H1 (cell line): ENCODE data around the gene MED23. TPM values are rescaled to one million over a fixed set of nuclear protein-coding genes. Genes with fewer than 3 reads are reported as not detected.

Experiments
- CTCF ChIA-PET: fragments of 300-600 bp; sonication (Branson Sonifier 250); formaldehyde crosslinking; loops from one replicate; lab custom pipeline; 2021; ENCODE audit not compliant: partially characterized antibody; lab: Charles Lee
- POLR2A ChIA-PET: fragments of 300-600 bp; sonication (Branson Sonifier 250); formaldehyde crosslinking; loops from one replicate; lab custom pipeline; 2021; ENCODE audit warnings: inconsistent platforms; ENCODE audit not compliant: partially characterized antibody; lab: Charles Lee
- DNase-seq, 2 experiments: peaks; one replicate each; pipeline versions ENCODE4 v3.0.0 to v3.0.0-alpha.2; 2010 to 2022; ENCODE audit warnings: low spot score in 2 of 2, low read depth in 1 of 2, mixed read lengths in 1 of 2
- FAIRE-seq: peaks from 2 replicates; lab custom pipeline; 2011; peaks lifted over from hg19 to GRCh38; lab: Jason Lieb, UNC
- H2AFZ ChIP-seq: 2 replicates; pipeline ENCODE4 v1.8.1; 2012; ENCODE audit warnings: low read length, inconsistent platforms
- H2AK5ac ChIP-seq: 2 replicates; pipeline ENCODE4 v1.6.1; 2013; ENCODE audit warnings: low read depth, low read length
- H2BK120ac ChIP-seq: replicated peaks from 2 replicates; pipeline ENCODE3; 2013; ENCODE audit warnings: low read depth, low read length, inconsistent platforms
- H2BK12ac ChIP-seq: 2 replicates; pipeline ENCODE4 v1.6.1; 2013; ENCODE audit warnings: low read depth, low read length
- H2BK15ac ChIP-seq: 2 replicates; pipeline ENCODE4 v1.6.1; 2013; ENCODE audit warnings: low read length
- H2BK20ac ChIP-seq: 2 replicates; pipeline ENCODE4 v1.6.1; 2013; ENCODE audit warnings: low read length
- H2BK5ac ChIP-seq: 2 replicates; pipeline ENCODE4 v1.6.1; 2013; ENCODE audit warnings: low read depth, low read length
- H3K14ac ChIP-seq: 2 replicates; pipeline ENCODE4 v1.6.1; 2013; ENCODE audit warnings: inconsistent platforms; ENCODE audit not compliant: insufficient read length
- H3K18ac ChIP-seq: 2 replicates; pipeline ENCODE4 v1.6.1; 2013; ENCODE audit warnings: low read length; ENCODE audit errors: extremely low read depth
- H3K23ac ChIP-seq: 2 replicates; pipeline ENCODE4 v1.6.1; 2013; ENCODE audit warnings: inconsistent platforms; ENCODE audit not compliant: insufficient read length
- H3K23me2 ChIP-seq: 2 replicates; pipeline ENCODE4 v1.6.1; 2013; ENCODE audit warnings: low read depth, low read length
- H3K27ac ChIP-seq: 2 replicates; pipeline ENCODE4 v1.6.1; 2011; ENCODE audit warnings: low read depth, low read length, inconsistent platforms
- H3K27me3 ChIP-seq, 4 experiments: replicated peaks in 1 of 4; 1 replicate in 1 of 4; 2 replicates in 3 of 4; pipeline versions ENCODE4 v1.6.1 to v1.8.1; 2011 to 2013; ENCODE audit warnings: low read length in 3 of 4, mild to moderate bottlenecking in 3 of 4, inconsistent platforms in 2 of 4, mixed read lengths in 2 of 4, moderate library complexity in 1 of 4; ENCODE audit not compliant: control insufficient read depth in 3 of 4, insufficient read depth in 3 of 4; ENCODE audit errors: extremely low read depth in 1 of 4
- H3K36me3 ChIP-seq, 4 experiments: 2 replicates each; pipeline versions ENCODE4 v1.6.1 to v1.8.1; 2011 to 2013; ENCODE audit warnings: mild to moderate bottlenecking in 4 of 4, low read length in 3 of 4, moderate library complexity in 2 of 4, control low read depth in 1 of 4, inconsistent platforms in 1 of 4; ENCODE audit not compliant: insufficient read depth in 4 of 4, control insufficient read depth in 2 of 4
- H3K4ac ChIP-seq: replicated peaks from 2 replicates; pipeline ENCODE3; 2013; ENCODE audit warnings: low read length, low read depth, mixed read lengths, inconsistent platforms; ENCODE audit not compliant: insufficient read length
- H3K4me1 ChIP-seq, 4 experiments: replicated peaks in 1 of 4; 1 replicate in 1 of 4; 2 replicates in 3 of 4; pipeline versions ENCODE4 v1.6.1 to v1.8.1; 2011 to 2013; ENCODE audit warnings: low read length in 3 of 4, inconsistent platforms in 2 of 4, mixed read lengths in 1 of 4; ENCODE audit not compliant: insufficient read depth in 4 of 4, control insufficient read depth in 3 of 4
- H3K4me2 ChIP-seq, 2 experiments: 2 replicates each; pipeline versions ENCODE4 v1.6.1 to v1.8.1; 2011 to 2013; ENCODE audit warnings: low read depth in 2 of 2, low read length in 2 of 2, control low read depth in 1 of 2, inconsistent platforms in 1 of 2, mild to moderate bottlenecking in 1 of 2; ENCODE audit not compliant: insufficient read depth in 1 of 2
- H3K4me3 ChIP-seq, 4 experiments: fragments of 200-600, 300-600 bp in 1 of 4; sonication (generic), shearing (Covaris generic), sonication (Bioruptor Twin) in 1 of 4; 2 replicates each; pipeline versions ENCODE4 v1.5.1 to v1.8.1; 2011 to 2016; ENCODE audit warnings: low read length in 4 of 4, low read depth in 3 of 4, control low read depth in 2 of 4, inconsistent platforms in 2 of 4, mild to moderate bottlenecking in 2 of 4, mixed read lengths in 1 of 4, moderate library complexity in 1 of 4; ENCODE audit not compliant: insufficient read depth in 2 of 4; ENCODE audit errors: extremely low read depth in 1 of 4
- H3K56ac ChIP-seq: replicated peaks from 2 replicates; pipeline ENCODE3; 2013; ENCODE audit warnings: low read depth, mild to moderate bottlenecking, mixed read lengths, low read length, inconsistent platforms; ENCODE audit not compliant: insufficient read length
- H3K79me1 ChIP-seq: 2 replicates; pipeline ENCODE4 v1.6.1; 2013; ENCODE audit warnings: low read depth, low read length, control low read depth
- H3K79me2 ChIP-seq, 2 experiments: 2 replicates each; pipeline versions ENCODE4 v1.6.1 to v1.8.1; 2012 to 2013; ENCODE audit warnings: low read length in 2 of 2, mild to moderate bottlenecking in 2 of 2, inconsistent platforms in 1 of 2; ENCODE audit not compliant: insufficient read depth in 2 of 2, control insufficient read depth in 1 of 2
- H3K9ac ChIP-seq, 4 experiments: replicated peaks in 1 of 4; 1 replicate in 1 of 4; 2 replicates in 3 of 4; pipeline versions ENCODE4 v1.6.1 to v1.8.1; 2011 to 2013; ENCODE audit warnings: low read depth in 3 of 4, low read length in 3 of 4, control low read depth in 2 of 4, mild to moderate bottlenecking in 2 of 4, moderate library complexity in 2 of 4, inconsistent platforms in 1 of 4; ENCODE audit errors: extremely low read depth in 1 of 4
- H3K9me3 ChIP-seq, 2 experiments: 2 replicates each; pipeline versions ENCODE4 v1.6.1 to v1.8.1; 2012 to 2013; ENCODE audit warnings: mild to moderate bottlenecking in 2 of 2, moderate library complexity in 2 of 2, control low read depth in 1 of 2, inconsistent platforms in 1 of 2, low read depth in 1 of 2, low read length in 1 of 2, mixed read lengths in 1 of 2; ENCODE audit not compliant: insufficient read depth in 2 of 2
- H4K20me1 ChIP-seq, 2 experiments: replicated peaks in 1 of 2; 2 replicates each; pipeline versions ENCODE3 to v1.8.1; 2011 to 2013; ENCODE audit warnings: inconsistent platforms in 2 of 2, low read length in 2 of 2, mild to moderate bottlenecking in 1 of 2; ENCODE audit not compliant: insufficient read depth in 2 of 2, control insufficient read depth in 1 of 2
- H4K5ac ChIP-seq: 2 replicates; pipeline ENCODE4 v1.6.1; 2013; ENCODE audit warnings: low read length, low read depth, mixed read lengths, inconsistent platforms; ENCODE audit not compliant: insufficient read length
- H4K8ac ChIP-seq: 2 replicates; pipeline ENCODE4 v1.8.0; 2013; ENCODE audit warnings: mild to moderate bottlenecking, moderate library complexity, low read length, inconsistent platforms; ENCODE audit not compliant: insufficient read depth; ENCODE audit errors: extremely low read depth
- H4K91ac ChIP-seq: replicated peaks from 2 replicates; pipeline ENCODE3; 2013; ENCODE audit warnings: low read length, mixed read lengths, inconsistent platforms; ENCODE audit not compliant: insufficient read length
- ATF3 ChIP-seq: IDR thresholded peaks from 2 replicates; pipeline ENCODE4 v1.6.1; 2011; ENCODE audit warnings: low read depth, mild to moderate bottlenecking, low read length; ENCODE audit not compliant: insufficient read depth
- BACH1 ChIP-seq: IDR thresholded peaks from 2 replicates; pipeline ENCODE4 v1.6.1; 2012; ENCODE audit warnings: low read length, improper control_type of control experiment
- CEBPB ChIP-seq: IDR thresholded peaks from 2 replicates; pipeline ENCODE4 v1.6.1; 2012; ENCODE audit warnings: low read depth, low read length
- HDAC2 ChIP-seq, 2 experiments: fragments of 300-600 bp in 1 of 2; sonication (generic) in 1 of 2; IDR thresholded peaks; 2 replicates each; pipeline ENCODE4 v1.6.1; 2011 to 2012; ENCODE audit warnings: low read depth in 2 of 2, low read length in 2 of 2, mild to moderate bottlenecking in 2 of 2, moderate library complexity in 2 of 2, borderline replicate concordance in 1 of 2, inconsistent platforms in 1 of 2
- PHF8 ChIP-seq: fragments of 200-600 bp; sonication (generic); conservative IDR thresholded peaks from 2 replicates; pipeline ENCODE4 v1.7.1; 2012; ENCODE audit warnings: low read depth, mild to moderate bottlenecking, inconsistent platforms, low read length, moderate library complexity
- POLR2AphosphoS5 ChIP-seq: IDR thresholded peaks from 2 replicates; pipeline ENCODE4 v1.6.1; 2011; ENCODE audit warnings: low read depth, low read length
- POU5F1 ChIP-seq: IDR thresholded peaks from 2 replicates; pipeline ENCODE4 v1.6.1; 2011; ENCODE audit warnings: low read depth, mild to moderate bottlenecking, low read length, moderate library complexity
- YY1 ChIP-seq: IDR thresholded peaks from 2 replicates; pipeline ENCODE4 v1.6.1; 2011; ENCODE audit warnings: low read depth, mild to moderate bottlenecking, low read length
- WGBS, 2 experiments: shearing (Covaris generic) in 1 of 2; methylation state at CpG; one replicate each; pipeline versions ENCODE4 v1.1.6 to v1.1.7; 2013 to 2015; ENCODE audit warnings: low lambda C conversion rate in 2 of 2, mixed read lengths in 2 of 2, inconsistent platforms in 1 of 2, low coverage in 1 of 2, missing lambda C conversion rate in 1 of 2; ENCODE audit not compliant: insufficient replicate concordance in 2 of 2, insufficient coverage in 1 of 2, insufficient read length in 1 of 2; ENCODE audit errors: extremely low coverage in 1 of 2, missing lambda C conversion rate in 1 of 2; 5-methylcytosine and 5-hydroxymethylcytosine counted together
- polyA plus RNA-seq, 7 experiments: library from polyadenylated mRNA; depleted of rRNA in 3 of 7; stranded (reverse) in 5 of 7; unstranded in 2 of 7; fragments of >200 nt in 5 of 7; fragments of 200-250 nt in 2 of 7; gene quantifications; 1 replicate in 5 of 7; 2 replicates in 1 of 7; 4 replicates in 1 of 7; pipeline versions ENCODE4 v1.2.1 to v1.2.3, GENCODE V29; 2011 to 2013; ENCODE audit warnings: missing spikeins in 2 of 7, mixed read lengths in 2 of 7
- total RNA-seq: library from RNA; stranded (reverse); fragmentation: NEBNext Ultra II Directional; extraction: Animal tissue kit (Norgen Biotek cat#: 25700); gene quantifications from 2 replicates; pipeline ENCODE4 v1.2.1, GENCODE V29; 2021

MED23 gene
- total and polyA plus RNA-seq, 2 of the 8 experiments (the other 6 are each of a cell fraction or from before 2014, with no cell fraction given), result 10.5 to 13.0 TPM

- ChIA-PET CTCF (interaction anchor here (0.6 to 2.9 kb wide), 45 partner anchors 10 to 1759 kb away, joined by 3 to 41 read pairs (median 4); partner anchors contain the start of gene ENPP3), POLR2A (interaction anchor here (0.8 to 2.0 kb wide), 3 partner anchors 10 to 566 kb away, joined by 3 to 6 read pairs (median 3); partner anchors contain the start of genes CCN2 and EPB41L2)
- Histone ChIP-seq H2BK15ac (no peak overlapping the region), H4K5ac (no peak overlapping the region), H3K14ac (no peak overlapping the region), H2BK120ac (no peak overlapping the region), H3K4me3 (no peak overlapping the region), H2BK5ac (no peak overlapping the region), H3K79me2 (peaks cover 0 to 7% of the 10 kb centered on the region in 2 experiments; a peak in 2 of 4 replicates), H3K23ac (no peak overlapping the region), H3K4ac (no peak overlapping the region), H3K56ac (no peak overlapping the region), H3K27ac (no peak overlapping the region), H4K20me1 (no peaks in the 10 kb centered on the region), H3K18ac (no peak overlapping the region), H3K79me1 (no peaks in the 10 kb centered on the region), H4K8ac (no peak overlapping the region), H3K4me2 (no peak overlapping the region), H2AFZ (peak overlapping the region; percentile 94; the same call in 1 of the 2 replicates), H3K36me3 (peaks cover 3 to 8% (median 6%) of the 10 kb centered on the region in 4 experiments; a peak in 6 of 8 replicates), H3K9me3 (no peaks in the 10 kb centered on the region), H3K9ac (no peak overlapping the region), H4K91ac (no peak overlapping the region), H3K4me1 (no peaks in the 10 kb centered on the region), H2BK20ac (no peak overlapping the region), H3K27me3 (no peaks in the 10 kb centered on the region), H3K23me2 (no peaks in the 10 kb centered on the region), H2BK12ac (no peak overlapping the region), H2AK5ac (no peak overlapping the region)
- TF ChIP-seq BACH1 (no peak), ATF3 (no peak), CEBPB (no peak), HDAC2 (IDR thresholded peaks at IDR 0.05; ENCODE audit: borderline replicate concordance in 1 of 2, low read depth in 2 of 2, low read length in 2 of 2) (no peak), POU5F1 (no peak), PHF8 (no peak), POLR2AphosphoS5 (no peak), YY1 (no peak)
- 88% methylated on average over 1 of the region's 1 CpG; no CpG with 5 or more reads in 1 of the 2 experiments for WGBS, 2 experiments
- FAIRE-seq, result no peak
- no peak for DNase-seq
Observed at GRCh38 chr6:131628726-131629125, 684 bp upstream of the MED23 start.
